ENCODE data around the gene CTNND2.

CTNND2 gene

GRCh38 chr5:11522796-11523195, 381.4 kb downstream of the CTNND2 start:
- no peak for DNase-seq (ENCODE audit: low read depth, low spot score)

- DNase-seq (ENCODE audit: low read depth, low spot score), result no peak
Measured at GRCh38 chr5:11520241-11520930, 383.9 kb downstream of the CTNND2 start.

GRCh38 chr5:11519236-11519635, 385.0 kb downstream of the CTNND2 start:
- no peak for DNase-seq (ENCODE audit: low read depth, low spot score)

GRCh38 chr5:11518676-11519075, 385.6 kb downstream of the CTNND2 start:
- no peak for DNase-seq (ENCODE audit: low read depth, low spot score)

- no peak for DNase-seq (ENCODE audit: low read depth, low spot score)
Measured at GRCh38 chr5:11514705-11515432, 389.4 kb downstream of the CTNND2 start.

GRCh38 chr5:11511878-11512277, 392.4 kb downstream of the CTNND2 start:
- DNase-seq (ENCODE audit: low read depth, low spot score), result no peak

- DNase-seq (ENCODE audit: low read depth, low spot score), result no peak
Measured at GRCh38 chr5:11510889-11511288, 393.4 kb downstream of the CTNND2 start.

- no peak for DNase-seq (ENCODE audit: low read depth, low spot score)
Measured at GRCh38 chr5:11509793-11510192, 394.5 kb downstream of the CTNND2 start.

- DNase-seq (ENCODE audit: low read depth, low spot score), result no peak
Measured at GRCh38 chr5:11507156-11507910, 396.9 kb downstream of the CTNND2 start.

GRCh38 chr5:11504886-11505193, 399.4 kb downstream of the CTNND2 start:
- DNase-seq (ENCODE audit: low read depth, low spot score), result no peak

- DNase-seq (ENCODE audit: low read depth, low spot score), result no peak
Measured at GRCh38 chr5:11504065-11504885, 400.0 kb downstream of the CTNND2 start.

GRCh38 chr5:11502783-11503182, 401.5 kb downstream of the CTNND2 start:
- DNase-seq (ENCODE audit: low read depth, low spot score), result no peak

GRCh38 chr5:11497651-11498050, 406.6 kb downstream of the CTNND2 start:
- no peak for DNase-seq (ENCODE audit: low read depth, low spot score)

GRCh38 chr5:11496137-11496719, 408.0 kb downstream of the CTNND2 start:
- no peak for DNase-seq (ENCODE audit: low read depth, low spot score)

- no peak for DNase-seq (ENCODE audit: low read depth, low spot score)
Measured at GRCh38 chr5:11494340-11494739, 409.9 kb downstream of the CTNND2 start.

- no peak for DNase-seq (ENCODE audit: low read depth, low spot score)
Measured at GRCh38 chr5:11491404-11492075, 412.7 kb downstream of the CTNND2 start.

GRCh38 chr5:11483630-11484029, 420.6 kb downstream of the CTNND2 start:
- DNase-seq (ENCODE audit: low read depth, low spot score), result no peak

- DNase-seq (ENCODE audit: low read depth, low spot score), result no peak
Measured at GRCh38 chr5:11482011-11482410, 422.2 kb downstream of the CTNND2 start.

- DNase-seq (ENCODE audit: low read depth, low spot score), result no peak
Measured at GRCh38 chr5:11477786-11478185, 426.5 kb downstream of the CTNND2 start.

- DNase-seq (ENCODE audit: low read depth, low spot score), result no peak
Measured at GRCh38 chr5:11476866-11477265, 427.4 kb downstream of the CTNND2 start.

Data from smooth muscle cell of the brain vasculature (primary cell).